Cardiac septum (tissue), 1 donor: ENCODE data around the gene DCUN1D3. TPM values are rescaled to one million over a fixed set of nuclear protein-coding genes. Genes with fewer than 3 reads are reported as not detected.

Experiments
- DNase-seq: peaks from one replicate; pipeline ENCODE4 v3.0.0-alpha.2; 2020; ENCODE audit warnings: low spot score
- intact Hi-C: fragments of 100-400 bp; cut with DNase I; formaldehyde crosslinking; loops from one replicate; pipeline ENCODE4 v1.14.0; 2022
- total RNA-seq: library from RNA; stranded (reverse); fragmentation: NEBNext Ultra II Directional; extraction: Animal tissue kit (Norgen Biotek cat#: 25700); gene quantifications from one replicate; pipeline ENCODE4 v1.2.1, GENCODE V29; 2021
- donor health status: DM: no; HTN: no; CAD: no.

The DCUN1D3 gene
- total RNA-seq, 1 donor from 2014 or later = 10.0 TPM

DNA sequence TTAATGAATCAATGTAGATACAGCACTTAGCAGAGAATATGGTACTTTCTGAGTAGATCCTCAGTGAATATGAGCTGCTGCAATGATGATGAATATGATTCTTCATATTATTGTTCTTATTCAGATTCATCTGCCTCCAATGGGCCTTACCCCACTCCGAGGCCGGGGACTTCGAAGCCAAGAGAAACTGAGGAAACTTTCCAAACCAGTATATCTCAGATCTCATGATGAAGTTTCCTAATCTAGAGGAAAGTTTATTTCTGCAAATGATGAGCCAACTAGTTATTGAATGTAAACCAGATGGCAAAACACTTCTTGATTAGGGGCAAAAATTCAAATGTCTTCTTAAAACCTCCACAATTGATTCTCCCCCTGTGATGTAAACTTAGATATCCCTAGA is 23.7 kb upstream of the DCUN1D3 start:
- DNase-seq = no peak
- intact Hi-C loops = loop anchor here (2.0 kb wide), 1 partner anchor 35 kb away; no protein-coding TSS in a partner anchor

DNA sequence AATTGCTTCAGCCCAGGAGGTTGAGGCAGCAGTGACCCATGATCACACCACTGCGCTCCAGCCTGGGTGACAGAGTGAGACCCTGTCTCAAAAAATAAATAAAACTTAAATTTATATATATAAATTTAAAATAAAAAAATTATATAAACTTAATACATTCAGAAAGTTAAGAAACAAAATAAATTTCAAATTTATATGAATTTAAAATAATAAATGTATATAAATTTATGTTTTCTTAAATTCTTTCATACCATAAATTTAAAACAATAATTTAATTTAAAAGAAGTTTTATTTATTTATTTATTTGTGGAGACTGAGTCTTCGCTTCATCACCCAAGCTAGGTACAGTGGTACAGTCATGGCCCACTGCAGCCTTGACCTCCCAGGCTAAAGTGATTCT is 20.6 kb upstream of the DCUN1D3 start:
- no peak for DNase-seq
- intact Hi-C loops = no loop called here

DNA sequence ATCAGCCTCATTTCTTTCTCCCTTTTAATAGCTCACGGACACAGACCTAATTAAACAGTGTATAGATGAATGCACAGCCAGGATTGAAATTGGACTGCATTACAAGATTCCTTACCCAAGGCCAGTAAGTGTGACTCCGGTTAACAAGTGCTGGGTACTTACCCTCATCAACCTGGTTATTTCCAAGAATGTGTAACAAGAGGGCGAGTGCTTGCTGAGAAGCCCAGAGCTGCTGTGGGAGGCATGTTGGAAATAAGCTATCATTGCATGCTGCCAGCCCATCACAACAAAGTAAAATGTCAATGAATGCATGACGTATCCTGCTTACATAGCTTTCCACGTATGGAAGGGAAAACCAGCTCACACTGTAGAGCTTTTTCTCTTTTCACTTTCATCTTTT is 19.9 kb upstream of the DCUN1D3 start:
- DNase-seq = no peak
- intact Hi-C loops = no loop called here

DNA sequence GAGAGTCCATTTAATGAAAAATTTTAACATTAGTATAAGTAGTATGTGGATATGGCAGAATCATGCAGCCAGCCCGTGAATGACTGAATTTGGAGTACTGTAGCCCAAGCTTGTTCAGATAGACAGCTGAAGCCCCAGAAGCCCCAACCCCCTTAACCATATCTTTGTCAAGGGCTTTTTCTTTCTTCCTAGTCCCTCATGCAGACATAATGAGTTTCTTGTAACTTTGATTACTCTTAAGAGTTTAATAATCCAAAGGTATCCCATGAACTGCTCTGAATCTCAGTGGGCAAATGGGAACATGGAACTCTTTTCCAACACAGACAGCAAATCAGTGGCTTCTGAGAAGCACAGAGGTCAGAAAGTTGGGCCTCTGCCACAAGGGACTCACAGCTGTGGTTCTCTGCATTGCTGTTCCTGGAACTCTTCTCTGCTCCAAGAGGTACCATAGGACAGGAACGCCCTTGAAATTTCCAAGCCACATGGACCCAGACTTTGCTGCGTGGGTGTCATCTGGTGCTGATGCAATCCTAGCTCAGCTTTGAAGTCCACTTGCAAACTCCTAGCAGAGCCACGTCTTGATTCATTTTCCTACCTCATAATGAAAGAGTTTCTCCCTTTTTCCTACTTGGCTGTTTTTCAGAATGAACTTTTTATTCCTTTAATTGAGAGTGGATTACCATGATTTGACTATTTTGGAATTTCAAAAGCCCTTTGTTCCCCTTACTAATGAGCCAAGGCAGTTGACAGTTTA is 18.5 kb upstream of the DCUN1D3 start:
- DNase-seq = peak; percentile 78
- intact Hi-C loops = no loop called here

DNA sequence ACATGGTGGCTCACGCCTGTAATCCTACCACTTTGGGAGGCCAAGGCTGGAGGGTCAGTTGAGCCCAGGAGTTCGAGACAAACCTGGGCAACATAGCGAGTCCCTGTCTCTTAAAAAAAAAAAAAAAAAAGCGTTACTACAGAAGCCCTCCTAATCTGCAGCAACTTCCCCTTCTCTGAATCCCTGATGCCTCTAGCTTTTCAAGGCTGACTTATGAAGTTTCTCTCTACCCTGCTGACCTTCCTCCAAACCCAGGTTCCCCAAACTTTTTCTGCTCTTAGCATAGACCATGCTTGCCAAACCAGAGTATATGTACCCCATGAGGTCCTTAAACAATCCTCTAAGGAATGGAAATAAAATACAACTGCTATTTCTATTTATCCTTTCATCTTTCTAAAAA is 16.8 kb upstream of the DCUN1D3 start:
- intact Hi-C loops = no loop called here
- no peak for DNase-seq

DNA sequence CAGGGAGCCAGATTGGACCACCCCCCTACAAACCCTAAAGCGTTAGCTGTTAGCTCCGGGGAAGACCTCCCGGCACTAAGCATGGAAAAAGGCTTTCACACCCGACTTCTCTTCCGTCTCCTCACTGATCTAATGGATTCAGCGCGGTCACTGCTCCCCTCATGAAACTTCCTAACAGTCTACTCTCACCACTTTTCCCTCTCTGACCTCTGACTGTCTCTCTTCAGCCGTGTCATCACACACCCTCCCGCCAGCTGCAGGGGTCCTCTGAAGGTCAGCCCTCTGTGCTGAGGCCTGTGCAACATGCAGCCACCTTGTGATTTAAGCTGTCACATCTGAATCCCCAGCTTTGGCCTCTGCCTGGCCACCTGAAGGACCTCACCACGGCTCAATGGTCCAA is 16.1 kb upstream of the DCUN1D3 start:
- intact Hi-C loops = no loop called here

DNA sequence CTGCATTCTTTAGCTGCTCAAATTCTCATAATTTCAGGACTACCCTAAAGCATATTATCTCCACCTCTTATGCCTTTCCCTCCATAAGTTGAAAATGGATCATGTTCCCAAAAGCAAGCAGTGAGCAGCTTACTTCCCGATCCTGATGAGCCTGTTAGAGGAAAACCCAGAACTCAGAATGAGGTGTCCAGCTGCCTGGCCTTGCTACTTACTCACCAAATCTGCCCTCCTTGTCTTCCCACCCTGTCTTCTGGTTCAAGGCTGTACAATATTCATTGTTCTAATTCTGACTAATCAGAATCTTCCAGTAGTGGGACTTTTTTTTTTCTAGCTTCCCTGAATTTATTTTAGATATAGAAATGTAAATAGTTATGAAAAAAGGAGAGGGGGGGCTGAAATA is 11.2 kb upstream of the DCUN1D3 start:
- intact Hi-C loops = no loop called here
- no peak for DNase-seq

More for the DNA sequence above, 16.1 kb upstream of the DCUN1D3 start:
- no peak for DNase-seq

DNA sequence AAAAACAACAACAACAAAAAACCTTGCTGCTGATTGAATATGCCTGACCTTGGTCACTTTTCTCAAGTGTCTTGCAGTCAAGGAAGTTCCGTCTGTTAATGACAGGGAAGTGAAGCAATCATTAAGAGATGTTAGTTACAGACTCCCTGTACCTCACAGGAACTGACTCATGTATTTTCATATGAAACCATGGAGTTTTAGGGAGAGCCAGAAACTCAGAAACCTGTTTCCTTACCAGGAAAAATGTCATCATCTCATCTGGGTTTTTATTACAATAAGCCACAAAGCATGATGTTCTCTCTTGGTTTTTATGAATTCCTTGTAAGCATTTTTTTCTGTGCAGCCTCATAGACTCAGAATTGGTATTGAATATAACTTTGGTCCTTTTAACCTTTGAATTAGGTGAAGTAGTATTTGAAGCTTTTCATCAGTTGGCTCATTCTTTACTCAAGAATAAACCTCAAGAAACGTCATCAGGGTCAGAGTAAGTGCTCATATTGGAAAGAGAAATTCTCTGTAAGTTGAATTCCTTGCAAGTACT is 10.7 kb upstream of the DCUN1D3 start:
- DNase-seq = no peak
- intact Hi-C loops = no loop called here

DNA sequence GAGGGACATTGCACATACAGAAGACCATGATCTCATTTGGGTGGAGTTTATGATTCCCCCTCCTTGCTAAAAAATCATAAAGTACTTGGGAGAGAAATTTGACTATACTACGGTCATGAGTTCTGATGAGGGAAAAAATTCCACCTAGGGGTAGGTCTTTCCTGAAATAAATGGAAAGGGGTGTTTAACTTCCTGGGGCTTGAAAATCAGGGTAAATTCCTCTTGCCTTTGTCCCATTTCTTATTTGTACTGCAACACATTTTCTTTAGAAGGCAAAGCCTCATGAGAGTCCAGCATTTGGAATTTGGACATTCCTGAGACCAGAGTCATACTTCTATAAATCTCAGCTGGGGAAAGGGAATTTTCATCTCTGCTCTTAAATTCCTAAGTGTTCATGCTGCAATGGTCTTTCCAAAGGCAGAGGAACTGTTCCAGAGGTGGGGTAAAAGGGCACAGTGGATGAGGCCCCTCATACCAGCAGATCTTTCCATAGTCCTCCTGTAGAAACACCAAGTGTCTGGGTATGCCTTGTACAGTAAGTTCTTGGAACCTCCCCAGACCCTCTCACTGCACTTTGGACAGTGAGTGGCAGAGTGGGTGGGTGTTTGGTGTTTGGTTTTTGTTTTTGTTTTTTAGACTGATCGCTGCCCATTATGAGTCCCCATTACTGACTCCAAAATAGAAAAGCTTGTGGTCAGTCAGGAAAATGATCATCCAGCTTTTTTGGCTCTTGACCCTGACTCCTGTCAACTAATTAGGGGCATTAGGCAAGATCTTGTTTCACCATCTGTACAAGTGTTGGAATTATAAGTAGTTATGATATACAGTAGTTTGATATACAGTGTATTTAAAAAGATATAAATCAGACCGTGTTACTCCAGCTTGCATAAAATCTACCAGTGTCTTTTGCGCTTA is 6.4 kb upstream of the DCUN1D3 start:
- DNase-seq = no peak
- intact Hi-C loops = loop anchor here (10.0 kb wide), 1 partner anchor 102 kb away; the partner anchor contains the start of genes ERI2 and REXO5

DNA sequence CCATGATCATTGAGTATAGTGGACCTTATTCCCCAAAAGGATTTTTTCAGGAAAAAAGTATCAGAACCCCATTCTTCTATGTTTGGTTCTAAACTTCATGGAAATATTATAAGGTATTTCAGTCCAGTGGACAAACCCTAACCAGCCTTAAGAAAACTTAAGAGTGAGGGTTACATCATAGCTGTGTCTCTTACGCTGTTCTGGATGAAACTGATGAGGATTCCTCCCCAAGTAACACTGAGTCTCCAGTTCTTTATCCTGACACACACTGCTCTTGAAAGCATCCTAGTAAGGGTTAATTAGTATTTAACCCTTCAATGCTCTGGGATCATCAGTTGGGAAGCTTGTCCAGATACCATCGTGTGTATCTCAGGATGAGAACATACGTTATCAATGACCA is 5.4 kb upstream of the DCUN1D3 start:
- intact Hi-C loops = loop anchor here (10.0 kb wide), 1 partner anchor 101 kb away; the partner anchor contains the start of genes ERI2 and REXO5
- DNase-seq = no peak

DNA sequence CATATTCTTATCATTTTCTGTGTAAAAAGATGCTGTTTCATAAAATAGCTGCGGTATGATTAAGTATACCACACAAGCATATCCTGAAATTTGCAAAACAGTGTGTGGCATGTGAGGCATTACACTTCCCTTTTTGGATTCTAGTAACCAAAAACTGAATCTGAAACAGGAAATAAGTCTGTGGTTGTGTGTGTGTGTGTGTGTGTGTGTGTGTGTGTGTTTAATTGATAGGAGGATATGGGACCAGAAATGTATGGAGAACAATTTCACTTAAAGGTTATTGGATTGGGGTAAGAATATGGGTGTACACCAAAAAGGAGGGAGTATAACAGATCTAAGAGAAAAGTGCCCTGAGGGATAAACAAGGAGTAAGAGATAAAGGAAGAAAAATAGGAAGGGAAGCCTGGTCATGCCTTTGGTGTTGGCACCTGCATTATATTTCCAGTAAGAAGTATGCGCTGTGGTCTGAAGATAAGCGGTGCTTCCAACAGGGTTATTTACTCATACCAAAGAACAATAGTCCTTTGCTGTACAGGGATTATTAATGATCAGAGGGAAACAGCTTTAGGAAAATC is 4.4 kb upstream of the DCUN1D3 start:
- no peak for DNase-seq
- intact Hi-C loops = loop anchor here (5.0 to 10.0 kb wide), 2 partner anchors 37 to 100 kb away; partner anchors contain the start of genes ERI2 and REXO5

DNA sequence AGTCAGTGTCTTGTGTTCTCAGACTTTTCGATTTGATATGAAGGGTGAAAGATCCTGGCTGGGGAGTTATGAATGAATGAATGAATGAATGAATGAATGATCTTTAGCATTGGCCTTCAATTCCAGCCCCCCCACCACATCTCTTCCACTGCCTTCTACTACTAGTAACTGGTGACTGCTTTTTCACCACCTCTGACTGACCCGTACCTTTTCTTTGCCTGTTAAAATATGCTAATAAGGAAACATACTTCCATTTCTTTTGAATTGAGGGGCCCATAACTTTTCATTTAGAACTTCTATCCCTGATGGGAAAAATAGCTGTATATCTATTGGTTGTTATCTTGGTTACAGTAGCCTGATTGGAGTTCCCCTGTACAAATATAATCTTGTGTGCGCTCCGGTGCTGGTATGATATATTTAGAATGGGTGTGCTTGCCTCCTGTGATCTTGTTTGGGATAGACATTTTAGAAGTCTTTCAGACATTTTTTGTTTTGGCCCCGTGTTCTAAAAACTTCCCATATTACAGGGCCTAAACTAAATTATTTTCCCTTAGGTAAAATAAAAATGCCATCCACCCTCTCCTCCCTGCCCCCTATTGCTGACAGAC is 3.8 kb upstream of the DCUN1D3 start:
- no peak for DNase-seq
- intact Hi-C loops = loop anchor here (5.0 to 10.0 kb wide), 2 partner anchors 37 to 99 kb away; partner anchors contain the start of genes ERI2 and REXO5

DNA sequence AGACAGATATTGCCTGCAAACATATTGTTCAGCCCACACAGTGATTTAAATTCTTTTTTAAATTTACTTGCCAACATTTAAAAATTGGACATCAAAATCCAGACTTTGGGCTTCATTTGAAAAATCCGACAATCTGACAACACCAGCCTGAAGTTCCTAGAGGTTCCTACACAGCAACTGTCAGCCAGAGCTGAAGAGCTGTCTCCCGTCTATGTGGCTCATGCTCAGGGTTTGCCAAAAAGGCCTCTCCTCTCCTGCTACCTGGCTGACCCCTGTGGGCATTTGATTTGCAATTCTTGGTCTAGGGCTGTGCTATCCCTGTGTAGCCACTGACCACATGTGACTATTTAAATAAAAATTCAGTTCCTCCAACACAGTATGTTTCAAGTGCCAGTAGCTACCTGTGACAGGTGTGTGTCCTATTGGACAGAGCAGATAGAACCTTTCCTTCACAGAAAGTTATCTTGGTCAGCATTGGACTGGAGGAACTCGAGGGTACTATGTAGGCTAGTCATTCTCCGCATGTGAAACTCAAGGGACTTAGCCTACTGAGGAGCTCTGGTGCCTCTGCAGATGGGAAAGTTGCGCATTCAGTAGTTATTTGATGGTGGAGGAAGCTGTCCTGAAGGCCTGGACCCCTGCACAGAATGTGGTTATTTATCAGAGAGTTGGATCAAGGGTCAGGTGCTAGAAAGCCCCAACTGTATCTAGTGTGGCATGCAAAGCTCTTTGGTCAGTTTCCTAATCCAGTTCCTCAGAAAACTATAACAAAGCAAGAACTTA is 3.1 kb upstream of the DCUN1D3 start:
- intact Hi-C loops = loop anchor here (5.0 to 10.0 kb wide), 2 partner anchors 36 to 99 kb away; partner anchors contain the start of genes ERI2 and REXO5
- DNase-seq = no peak

DNA sequence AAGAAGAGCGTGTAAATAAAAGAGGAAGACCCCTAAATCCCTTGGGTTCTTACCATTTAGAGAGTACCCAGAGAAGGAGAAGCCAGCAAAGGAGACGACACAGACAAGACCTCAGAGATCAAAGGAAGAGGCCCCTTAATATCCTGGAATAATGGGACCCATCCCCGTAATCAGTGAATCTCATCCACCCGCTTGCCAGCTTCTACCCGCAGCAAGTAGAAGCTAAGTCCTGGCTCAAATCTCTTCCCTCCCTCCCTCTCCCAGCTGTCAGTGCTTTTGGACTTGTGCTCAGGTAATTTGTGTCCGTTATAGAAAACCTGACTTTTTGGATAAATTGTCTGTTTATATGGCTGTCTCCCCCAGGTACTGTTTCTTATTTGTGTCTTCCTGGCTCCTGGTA is 2.3 kb upstream of the DCUN1D3 start:
- intact Hi-C loops = loop anchor here (5.0 to 10.0 kb wide), 2 partner anchors 35 to 98 kb away; partner anchors contain the start of genes ERI2 and REXO5
- DNase-seq = no peak

DNA sequence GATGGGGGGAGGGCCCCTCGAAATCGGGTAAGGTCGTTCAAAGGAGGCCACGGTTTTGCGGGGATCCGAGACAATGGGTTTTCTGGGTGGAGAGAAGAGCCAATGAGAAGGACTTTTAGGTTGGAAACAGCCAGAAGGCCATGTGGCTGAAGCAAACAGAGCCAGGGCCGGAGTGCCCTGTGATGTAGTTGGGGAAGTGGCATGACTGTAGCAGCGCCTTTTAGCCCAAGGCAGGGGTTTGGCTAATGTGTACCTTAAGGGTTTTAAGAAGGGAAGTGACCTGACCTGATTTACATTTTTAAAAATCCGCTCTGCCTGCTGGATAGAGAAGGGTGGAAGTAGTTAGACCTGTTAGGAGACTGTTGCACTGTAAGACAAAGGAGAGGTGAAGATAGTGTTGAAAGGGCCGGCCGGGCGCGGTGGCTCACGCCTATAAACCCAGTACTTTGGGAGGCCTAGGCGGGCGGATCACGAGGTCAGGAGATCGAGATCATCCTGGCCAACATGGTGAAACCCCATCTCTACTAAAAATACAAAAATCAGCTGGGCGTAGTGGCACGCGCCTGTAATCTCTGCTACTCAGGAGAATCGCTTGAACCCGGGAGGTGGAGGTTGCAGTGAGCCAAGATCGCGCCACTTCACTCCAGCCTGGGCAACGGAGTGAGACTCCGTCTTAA is 1.4 kb upstream of the DCUN1D3 start:
- intact Hi-C loops = loop anchor here (5.0 to 10.0 kb wide), 2 partner anchors 34 to 97 kb away; partner anchors contain the start of genes ERI2 and REXO5

DNA sequence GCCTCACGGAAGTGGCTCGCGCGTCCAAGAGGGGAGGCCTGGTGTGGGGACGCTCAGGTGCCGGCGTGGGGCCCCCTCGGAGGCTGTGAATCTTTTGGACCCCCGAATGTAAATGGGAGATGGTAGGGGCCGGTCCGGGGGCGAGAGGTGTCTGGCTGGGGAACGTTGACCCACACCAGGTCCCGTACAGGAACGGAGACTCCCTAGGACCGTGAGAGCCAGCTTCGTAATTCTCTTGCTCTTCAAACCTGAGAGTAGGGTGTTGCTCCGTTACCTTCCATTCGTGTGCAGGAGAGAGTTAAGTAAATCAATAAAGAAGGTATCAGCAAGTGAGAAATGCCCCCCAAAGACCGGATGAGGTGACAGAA is 894 bp upstream of the DCUN1D3 start:
- intact Hi-C loops = loop anchor here (5.0 to 10.0 kb wide), 2 partner anchors 34 to 96 kb away; partner anchors contain the start of genes ERI2 and REXO5
- no peak for DNase-seq

More for the DNA sequence above, 1.4 kb upstream of the DCUN1D3 start:
- peak; percentile 85 for DNase-seq

DNA sequence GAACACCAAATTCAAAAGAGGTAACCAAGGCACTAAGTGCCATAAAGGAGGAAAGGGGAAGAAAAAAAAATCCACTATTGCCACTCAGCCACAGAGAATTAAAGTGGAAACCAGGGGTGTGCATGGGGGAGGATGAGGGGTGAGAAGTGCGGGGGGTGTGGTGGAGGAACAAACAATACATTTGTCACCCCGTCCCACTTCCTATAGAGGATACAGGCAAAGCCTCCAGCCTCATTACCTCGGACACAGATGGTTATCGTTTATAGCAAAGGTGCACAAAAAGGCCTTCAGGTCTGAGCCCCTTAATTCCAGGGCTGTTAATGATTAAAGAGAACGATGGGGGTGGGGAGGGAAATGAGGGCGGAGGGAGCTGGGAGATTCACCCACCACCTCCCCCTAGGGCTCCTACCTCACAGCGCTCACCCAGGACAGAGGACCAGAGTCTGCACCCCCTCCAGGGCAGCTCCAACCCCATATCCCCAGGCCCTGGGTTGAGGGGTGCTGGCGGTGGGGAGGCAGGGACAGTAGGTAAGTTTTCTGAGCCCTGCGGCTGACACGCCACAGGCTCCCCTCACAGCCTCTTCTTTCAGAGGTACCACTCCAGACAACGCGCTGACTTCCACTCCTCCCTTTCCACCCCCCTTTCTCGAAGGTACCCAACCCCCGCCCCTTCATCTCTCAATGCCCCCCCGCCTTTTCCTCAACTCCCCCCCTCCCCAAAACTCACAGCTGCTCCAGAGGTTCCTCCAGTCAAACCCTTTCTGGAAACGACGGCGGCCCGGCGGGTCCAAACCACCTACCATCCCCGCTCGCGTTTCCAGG is 470 bp downstream of the DCUN1D3 start:
- no peak for DNase-seq

More for the DNA sequence above, 470 bp downstream of the DCUN1D3 start:
- intact Hi-C loops = loop anchor here (1.0 to 10.0 kb wide), 4 partner anchors 32 to 155 kb away; partner anchors contain the start of genes ERI2, REXO5 and THUMPD1
